IPS-11a (cell line): ENCODE results near the gene CD300LB.
"Not testable (repeated sequence)": the region's sequence is repeated elsewhere in the genome, so short reads cannot be mapped to it uniquely, and the experiment has no call there.

Experiments
- H3K4me3 ChIP-seq: one replicate; pipeline ENCODE4 v1.5.1; 2013; ENCODE audit warnings: low read depth, low read length, control low read depth

CD300LB gene

DNA sequence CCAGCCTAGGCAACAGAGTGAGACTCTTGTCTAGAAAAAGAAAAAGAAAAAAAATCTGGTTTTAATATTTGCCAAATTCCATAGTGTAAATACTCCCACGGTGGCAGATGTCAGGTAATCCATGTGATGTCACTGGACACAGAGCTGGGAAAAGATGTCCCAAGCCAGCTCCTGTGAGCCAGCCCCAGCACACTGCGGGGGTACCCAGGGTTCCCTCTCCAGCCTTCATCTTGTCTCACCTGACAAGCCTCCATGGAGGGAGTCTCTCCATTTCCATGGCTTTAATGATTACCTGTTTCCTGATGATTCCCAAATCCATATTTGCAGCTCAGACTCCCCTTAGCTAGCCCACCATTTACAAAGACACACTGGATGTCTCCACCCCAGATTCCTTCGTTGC, 4.6 kb downstream of the CD300LB start:
- H3K4me3 ChIP-seq, result no peak overlapping the region

DNA sequence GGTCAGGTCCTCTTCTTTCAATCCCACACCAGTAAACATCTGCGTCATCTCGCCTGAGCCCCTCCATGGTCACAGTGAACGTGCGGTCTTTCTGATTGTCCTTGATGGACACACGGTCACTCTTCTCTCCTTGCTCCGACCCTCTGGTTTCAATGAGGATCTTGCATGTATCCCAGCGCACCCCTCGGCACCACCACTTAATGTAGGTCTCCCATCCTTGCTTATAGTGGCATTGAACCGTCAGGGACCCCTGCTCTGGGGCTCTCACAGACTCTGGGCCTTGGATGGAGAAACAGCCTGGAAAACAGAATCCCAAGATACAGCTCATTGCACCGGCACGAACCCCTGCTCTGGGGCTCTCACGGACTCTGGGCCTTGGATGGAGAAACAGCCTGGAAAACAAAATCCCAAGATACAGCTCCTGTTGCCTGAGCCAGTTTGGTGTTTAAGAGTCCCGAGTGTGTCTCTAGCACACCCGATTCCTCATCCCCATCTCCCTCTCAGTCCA, 5.4 kb downstream of the CD300LB start:
- no peak overlapping the region for H3K4me3 ChIP-seq

- no peak overlapping the region for H3K4me3 ChIP-seq
Observed at GRCh38 chr17:74525465-74525725, 5.9 kb downstream of the CD300LB start.

DNA sequence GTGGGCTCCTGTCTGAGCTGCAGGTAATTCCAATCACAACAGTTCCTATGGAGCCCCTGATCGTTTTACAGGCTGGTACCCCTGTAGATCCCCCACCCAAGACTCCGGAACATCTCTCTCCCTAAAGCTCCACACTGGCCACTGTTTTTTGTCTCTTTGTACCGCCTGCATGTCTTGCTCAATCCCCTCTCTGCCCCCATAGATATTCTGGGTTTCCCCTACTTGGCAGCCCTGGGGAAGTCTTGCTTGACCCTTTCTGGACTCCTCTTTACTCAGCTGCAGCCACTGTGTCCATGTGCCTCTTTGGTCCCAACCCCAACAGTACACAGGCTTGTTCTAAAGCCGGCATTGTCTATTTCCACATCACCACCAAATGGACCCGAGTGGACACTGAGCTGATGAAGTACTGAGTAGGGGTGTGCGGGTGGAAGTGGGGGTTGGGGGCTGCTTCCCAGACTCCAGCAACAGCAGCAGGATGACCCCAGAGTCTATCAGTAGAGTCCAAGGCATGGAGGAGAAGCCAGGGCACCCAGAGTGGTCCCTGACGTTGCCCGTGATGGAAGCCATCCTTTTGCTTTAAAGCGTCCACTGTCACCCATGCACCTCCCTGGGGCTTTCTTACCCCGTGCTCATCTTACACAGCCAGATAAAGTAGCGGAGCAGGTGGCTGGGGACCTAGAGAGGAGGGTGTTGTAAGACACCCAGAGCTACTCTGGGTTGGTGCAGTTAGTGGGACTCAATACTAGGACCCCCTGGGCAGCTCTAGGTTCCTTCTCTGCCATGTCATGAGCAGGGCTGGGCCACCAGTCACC, 6.4 kb downstream of the CD300LB start:
- H3K4me3 ChIP-seq, result no peak overlapping the region

DNA sequence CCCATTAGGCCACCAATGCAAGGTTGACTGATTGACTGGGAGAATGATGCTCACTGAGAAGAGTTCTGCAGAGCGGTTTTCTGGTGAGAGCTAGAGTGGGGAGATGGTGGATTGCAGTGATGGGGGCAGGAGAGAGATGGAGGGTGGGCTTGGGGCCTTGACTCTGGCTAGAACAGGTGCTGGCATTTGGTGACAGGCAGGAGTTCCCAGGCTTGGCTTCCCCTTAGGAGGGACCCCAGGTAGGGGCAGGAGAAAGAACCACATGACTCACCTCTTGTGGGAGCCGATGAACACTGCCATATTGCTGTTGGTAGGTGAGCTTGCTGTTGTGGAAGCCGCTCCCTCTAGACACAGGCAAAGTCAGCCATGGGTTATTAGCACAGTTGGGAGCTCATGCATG, 8.0 kb downstream of the CD300LB start:
- H3K4me3 ChIP-seq, result no peak overlapping the region

DNA sequence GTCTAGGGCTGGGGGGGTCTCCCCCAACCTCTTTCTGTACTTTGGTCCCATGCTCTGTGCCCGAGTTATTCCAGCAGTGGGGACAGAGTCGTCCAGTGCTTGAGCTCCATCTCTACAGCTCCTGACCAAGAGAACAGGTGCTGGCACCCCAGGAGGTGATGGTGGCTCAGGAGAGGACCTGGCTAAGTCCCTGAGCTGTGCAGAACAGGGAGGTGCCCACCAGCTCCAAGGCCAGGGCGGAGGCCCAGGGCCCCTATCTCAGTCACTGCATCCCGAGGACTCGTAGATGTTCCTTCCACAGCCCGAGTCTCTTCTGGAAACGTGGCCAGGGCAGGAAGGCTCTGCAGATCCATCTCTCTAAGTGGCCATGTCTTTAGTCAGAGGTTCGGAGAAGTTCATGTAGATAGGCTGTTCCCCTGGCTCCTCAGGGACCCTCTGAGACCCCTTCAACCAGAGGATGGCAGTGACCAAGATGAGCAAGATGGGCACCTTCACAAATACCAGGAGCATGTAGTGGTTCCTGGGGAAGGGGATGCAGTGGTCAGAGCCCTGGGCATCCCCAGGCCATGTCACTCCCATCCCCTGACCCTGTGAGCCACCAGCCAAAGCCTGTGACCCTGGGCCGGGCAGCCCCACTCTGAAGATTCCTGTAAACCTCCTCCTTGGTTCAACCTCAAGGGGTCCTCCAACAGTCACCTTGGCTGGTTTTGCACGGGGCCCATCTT, 8.7 kb downstream of the CD300LB start:
- H3K4me3 ChIP-seq, result no peak overlapping the region

DNA sequence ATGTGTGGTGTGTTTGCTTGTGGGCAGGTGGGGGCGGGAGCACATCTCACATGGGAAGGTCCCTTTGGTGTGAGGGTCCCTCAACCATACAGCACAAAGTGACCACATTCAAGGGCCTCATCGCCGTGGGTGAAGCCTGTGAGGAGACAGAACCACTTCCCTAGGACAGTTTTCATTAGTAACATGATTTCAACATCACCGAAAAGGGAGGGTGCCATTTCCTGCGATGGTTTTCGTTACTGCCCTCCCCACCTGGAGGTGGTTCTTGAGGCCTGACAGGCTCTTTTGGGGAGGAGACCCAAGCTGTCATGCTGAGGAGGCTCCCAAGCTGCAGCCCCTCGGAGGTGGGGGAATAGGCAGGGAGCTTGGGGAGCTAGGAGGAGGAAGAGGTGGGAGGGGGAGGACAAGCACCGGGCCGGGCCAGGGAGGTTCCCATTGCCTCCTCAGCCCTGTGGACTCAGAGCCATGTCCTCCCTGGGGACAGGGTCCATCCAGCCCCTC, 9.5 kb downstream of the CD300LB start:
- no peak overlapping the region for H3K4me3 ChIP-seq

- H3K4me3 ChIP-seq, result no peak overlapping the region
Observed at GRCh38 chr17:74520790-74521480, 10.3 kb downstream of the CD300LB start.

DNA sequence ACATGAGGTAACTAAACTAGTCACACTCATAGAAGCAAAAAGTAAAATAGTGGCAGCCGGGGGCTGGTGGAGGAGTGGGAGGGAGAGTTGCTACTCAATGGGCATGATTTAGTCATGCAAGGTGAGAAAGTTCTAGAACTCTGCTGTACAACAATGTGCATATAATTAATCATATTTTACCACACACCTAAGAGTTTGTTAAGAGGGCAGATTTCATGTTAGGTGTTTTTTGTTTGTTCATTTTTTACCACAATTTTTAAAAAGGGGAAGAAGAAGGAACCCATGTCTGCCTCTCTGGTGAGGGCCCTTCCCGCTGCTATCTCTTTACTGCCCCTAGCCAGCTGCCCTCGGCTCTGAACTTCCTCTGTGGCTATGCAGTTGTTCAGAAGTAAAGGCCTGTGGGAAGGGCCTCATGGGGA, 11.2 kb downstream of the CD300LB start:
- no peak overlapping the region for H3K4me3 ChIP-seq

- H3K4me3 ChIP-seq, result not testable (repeated sequence)
Observed at GRCh38 chr17:74518413-74518981, 12.8 kb downstream of the CD300LB start.

- H3K4me3 ChIP-seq, result no peak overlapping the region
Observed at GRCh38 chr17:74516561-74517328, 14.5 kb downstream of the CD300LB start.

DNA sequence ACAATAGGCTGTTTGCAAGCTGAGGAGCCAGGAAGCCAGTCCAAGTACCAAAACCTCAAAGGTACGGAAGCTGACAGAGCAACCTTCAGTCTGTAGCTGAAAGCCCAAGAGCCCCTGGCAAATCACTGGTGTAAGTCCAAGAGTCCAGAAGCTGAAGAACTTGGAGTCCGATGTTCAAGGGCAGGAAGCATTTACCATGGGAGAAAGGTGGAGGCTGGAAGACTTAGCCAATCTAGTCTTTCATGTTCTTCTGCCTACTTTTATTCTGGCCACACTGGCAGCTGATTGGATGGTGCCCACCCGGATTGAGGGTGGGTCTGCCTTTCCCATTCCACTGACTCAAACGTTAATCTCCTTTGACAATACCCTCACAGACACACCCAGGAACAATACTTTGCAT, 15.3 kb downstream of the CD300LB start:
- no peak overlapping the region for H3K4me3 ChIP-seq

DNA sequence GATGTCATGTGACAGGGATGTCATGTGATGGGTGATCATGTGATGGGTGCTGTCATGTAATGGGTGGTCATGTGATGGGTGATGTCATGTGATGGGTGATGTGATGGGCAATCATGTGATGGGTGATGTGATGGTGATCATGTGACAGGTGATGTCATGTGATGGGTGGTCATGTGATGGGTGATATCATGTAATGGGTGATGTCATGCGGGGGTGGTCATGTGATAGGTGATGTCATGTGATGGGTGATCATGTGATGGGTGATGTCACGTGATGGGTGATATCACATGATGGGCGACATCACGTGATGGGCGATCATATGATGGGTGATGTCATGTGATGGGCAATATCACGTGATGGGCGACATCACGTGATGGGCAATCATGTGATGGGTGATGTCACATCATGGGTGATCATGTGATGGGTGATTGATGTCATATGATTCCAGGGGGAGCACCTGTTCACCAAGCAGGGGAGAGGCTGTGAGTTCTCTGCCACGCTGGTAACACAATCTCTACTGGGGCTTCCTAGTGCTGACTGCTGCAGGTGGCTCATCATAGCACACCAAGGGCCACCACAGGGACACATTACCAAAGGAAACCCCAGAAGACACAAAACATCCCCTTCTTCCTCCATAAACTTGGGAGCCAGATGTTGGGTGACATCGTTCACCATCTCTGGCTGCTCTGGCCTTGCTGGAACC, 16.5 kb downstream of the CD300LB start:
- H3K4me3 ChIP-seq, result no peak overlapping the region

DNA sequence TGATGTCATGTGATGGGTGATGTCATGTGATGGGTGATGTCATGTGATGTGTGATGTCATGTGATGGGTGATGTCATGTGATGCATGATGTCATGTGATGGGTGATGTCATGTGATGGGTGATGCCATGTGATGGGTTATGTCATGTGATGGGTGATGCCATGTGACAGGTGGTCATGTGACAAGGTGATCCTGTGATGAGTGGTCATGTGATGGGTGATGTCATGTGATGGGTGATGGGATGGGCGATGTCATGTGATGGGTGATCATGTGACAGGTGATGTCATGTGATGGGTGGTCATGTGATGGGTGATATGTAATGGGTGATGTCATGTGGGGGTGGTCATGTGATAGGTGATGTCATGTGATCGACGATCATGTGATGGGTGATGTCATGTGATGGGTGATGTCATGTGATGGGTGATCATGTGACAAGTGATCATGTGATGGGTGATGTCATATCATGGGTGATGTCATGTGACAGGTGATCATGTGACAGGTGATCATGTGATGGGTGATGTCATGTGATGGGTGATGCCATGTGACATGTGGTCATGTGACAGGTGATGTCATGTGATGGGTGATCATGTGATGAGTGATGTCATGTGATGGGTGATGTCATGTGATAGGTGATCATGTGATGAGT, 17.2 kb downstream of the CD300LB start:
- H3K4me3 ChIP-seq, result no peak overlapping the region

DNA sequence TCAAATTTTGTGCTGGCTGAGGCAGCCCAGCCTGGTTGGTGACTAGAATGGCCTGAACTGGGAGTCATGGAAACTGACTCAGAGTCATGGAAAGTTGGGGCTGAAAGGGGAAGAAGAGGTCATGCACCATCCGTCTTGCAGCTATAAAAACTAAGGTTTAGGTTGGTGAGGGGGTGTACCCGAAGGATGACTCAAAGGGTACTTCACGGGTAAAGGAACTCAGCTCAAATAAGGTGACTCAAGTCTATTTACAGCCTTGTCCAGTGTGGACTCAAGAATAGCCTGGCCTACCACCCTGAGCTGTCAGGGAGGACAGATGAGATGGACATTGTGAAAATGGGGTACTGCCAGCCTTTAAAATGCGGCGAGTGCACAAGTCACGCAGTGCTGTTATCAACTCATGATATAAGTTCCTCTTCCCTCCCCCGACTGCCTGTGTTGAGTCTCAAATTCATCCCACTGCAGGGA, 18.6 kb downstream of the CD300LB start:
- H3K4me3 ChIP-seq, result no peak overlapping the region

GRCh38 chr17:74512036-74512435, 19.2 kb downstream of the CD300LB start:
- no peak overlapping the region for H3K4me3 ChIP-seq

- H3K4me3 ChIP-seq, result no peak overlapping the region
Observed at GRCh38 chr17:74508156-74508555, 23.1 kb downstream of the CD300LB start.

DNA sequence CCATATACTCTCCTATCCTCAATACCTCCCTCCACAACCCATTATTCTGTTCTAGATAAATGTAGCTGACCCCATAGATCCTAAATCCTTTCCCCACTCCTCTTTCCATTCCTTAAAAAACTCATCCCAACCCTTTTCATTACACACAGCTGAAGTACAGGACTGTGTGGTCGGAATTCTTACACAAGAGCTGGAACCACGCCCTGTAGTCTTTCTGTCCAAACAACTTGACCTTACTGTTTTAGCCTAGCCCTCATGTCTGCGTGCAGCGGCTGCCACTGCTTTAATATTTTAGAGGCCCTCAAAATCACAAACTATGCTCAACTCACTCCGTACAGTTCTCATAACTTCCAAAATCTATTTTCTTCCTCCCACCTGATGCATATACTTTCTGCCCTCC, 27.3 kb downstream of the CD300LB start:
- H3K4me3 ChIP-seq, result not testable (repeated sequence)

DNA sequence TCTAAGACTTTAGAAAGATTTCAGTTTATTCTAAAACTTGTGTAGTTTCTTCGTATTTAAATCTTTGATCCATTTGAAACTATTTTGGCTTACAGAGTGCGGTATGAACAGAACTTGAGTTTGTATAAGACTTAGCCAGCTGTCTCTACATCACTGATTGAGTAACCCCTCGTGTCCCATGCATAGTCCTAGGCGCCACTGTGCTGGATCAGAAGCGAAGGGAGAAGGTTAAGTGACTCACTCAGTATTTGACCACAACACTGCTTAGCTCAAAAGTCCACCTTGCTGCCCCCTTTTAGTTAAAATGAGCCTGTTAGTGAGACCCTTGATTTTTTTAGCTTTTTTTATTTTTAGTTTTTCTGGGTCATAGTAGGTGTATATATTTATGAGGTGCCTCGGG, 28.4 kb downstream of the CD300LB start:
- no peak overlapping the region for H3K4me3 ChIP-seq
